ENCODE results near the gene MIA.
A peak's percentile ranks its signal among the peaks of the same experiment; 100 is the strongest.
"Not testable (repeated sequence)": the region's sequence is repeated elsewhere in the genome, so short reads cannot be mapped to it uniquely, and the experiment has no call there.

GRCh38 chr19:40810649-40811408 is 35.5 kb downstream of the MIA start:
- not testable (repeated sequence) for TF ChIP-seq CTCF (IDR thresholded peaks at IDR 0.05); REST (IDR thresholded peaks at IDR 0.05; ENCODE audit: insufficient read depth in 1 of 2, low read depth in 2 of 2, low read length in 1 of 2)
- peak; percentile 49; the same call in 1 of the 2 replicates for TF ChIP-seq POLR2AphosphoS5 (IDR thresholded peaks at IDR 0.05; ENCODE audit: low read depth, low read length)
